ENCODE measurements around the gene BTN3A1. TPM values are rescaled to one million over a fixed set of nuclear protein-coding genes. Genes with fewer than 3 reads are reported as not detected.

The BTN3A1 gene
- total and polyA plus RNA-seq, 2 of the 8 experiments (the other 6 are each of a cell fraction or from before 2014, with no cell fraction given): 4.7 to 5.6 TPM

GRCh38 chr6:26447257-26447656, 45.2 kb downstream of the BTN3A1 start:
- TF ChIP-seq TAF1 (IDR thresholded peaks at IDR 0.05; ENCODE audit: low read depth, low read length) (no peak), SP2 (IDR thresholded peaks at IDR 0.05; ENCODE audit: low read length) (no peak), POU5F1 (IDR thresholded peaks at IDR 0.05; ENCODE audit: low read depth, low read length) (no peak), MAX (IDR thresholded peaks at IDR 0.05) (no peak), SUZ12 (IDR thresholded peaks at IDR 0.05; ENCODE audit: low read length) (no peak), TAF7 (optimal IDR thresholded peaks at IDR 0.05; ENCODE audit: borderline replicate concordance, low read depth, low read length) (no peak), USF2 (IDR thresholded peaks at IDR 0.05; ENCODE audit: low read length) (no peak), RXRA (IDR thresholded peaks at IDR 0.05; ENCODE audit: insufficient read depth, low read depth, low read length) (no peak), EP300 (IDR thresholded peaks at IDR 0.05; ENCODE audit: borderline replicate concordance in 1 of 2, low read depth in 2 of 2, low read length in 2 of 2) (no peak), CHD1 (IDR thresholded peaks at IDR 0.05; ENCODE audit: low read depth, low read length) (no peak), CBX8 (IDR thresholded peaks at IDR 0.05; ENCODE audit: borderline replicate concordance, low read depth, low read length) (no peak), GABPA (IDR thresholded peaks at IDR 0.05; ENCODE audit: borderline replicate concordance, insufficient read depth, low read length) (no peak), TBP (IDR thresholded peaks at IDR 0.05; ENCODE audit: low read depth, low read length) (no peak)
- no peak overlapping the region for H3K23ac ChIP-seq (ENCODE audit: insufficient read length)
- H4K8ac ChIP-seq (ENCODE audit: extremely low read depth, insufficient read depth, low read length): no peak overlapping the region
- no peaks in the 10 kb centered on the region for H3K9me3 ChIP-seq (ENCODE audit: insufficient read depth in 2 of 2, low read depth in 1 of 2, low read length in 1 of 2)
- no peaks in the 10 kb centered on the region for H3K79me1 ChIP-seq (ENCODE audit: low read depth, low read length)
- no peak overlapping the region for H3K27ac ChIP-seq (ENCODE audit: low read depth, low read length)
- no peak overlapping the region for H2BK5ac ChIP-seq (ENCODE audit: low read depth, low read length)
- no peak overlapping the region for H3K56ac ChIP-seq (replicated peaks; ENCODE audit: insufficient read length, low read depth, low read length)
- H3K4me3 ChIP-seq (ENCODE audit: extremely low read depth in 1 of 4, insufficient read depth in 2 of 4, low read depth in 3 of 4, low read length in 4 of 4): no peak overlapping the region
- H3K79me2 ChIP-seq (ENCODE audit: control insufficient read depth in 1 of 2, insufficient read depth in 2 of 2, low read length in 2 of 2): no peaks in the 10 kb centered on the region
- H4K91ac ChIP-seq (replicated peaks; ENCODE audit: insufficient read length, low read length): no peak overlapping the region
- no peak for FAIRE-seq
- no peak overlapping the region for H3K4ac ChIP-seq (replicated peaks; ENCODE audit: insufficient read length, low read depth, low read length)
- H3K14ac ChIP-seq (ENCODE audit: insufficient read length): no peak overlapping the region
- no peaks in the 10 kb centered on the region for H3K4me1 ChIP-seq (replicated peaks in 1 of 4; ENCODE audit: control insufficient read depth in 3 of 4, insufficient read depth in 4 of 4, low read length in 3 of 4)
- H2BK12ac ChIP-seq (ENCODE audit: low read depth, low read length): no peak overlapping the region
- no peak overlapping the region for H2AK5ac ChIP-seq (ENCODE audit: low read depth, low read length)
- no peak for DNase-seq (ENCODE audit: low read depth in 1 of 2, low spot score in 2 of 2)
- ChIA-PET POLR2A (ENCODE audit: partially characterized antibody) (no interaction called here), CTCF (ENCODE audit: partially characterized antibody) (interaction anchor here (1.0 to 1.4 kb wide), 2 partner anchors 9 to 70 kb away, joined by 3 read pairs; no protein-coding TSS in a partner anchor)
- no peaks in the 10 kb centered on the region for H3K23me2 ChIP-seq (ENCODE audit: low read depth, low read length)
- WGBS, 2 experiments (ENCODE audit: extremely low coverage in 1 of 2, insufficient coverage in 1 of 2, insufficient read length in 1 of 2, insufficient replicate concordance in 2 of 2, low coverage in 1 of 2, low lambda C conversion rate in 2 of 2, missing lambda C conversion rate in 1 of 2): 87% methylated on average over 5 of the region's 5 CpGs; no CpG with 5 or more reads in 1 of the 2 experiments
- H2BK120ac ChIP-seq (replicated peaks; ENCODE audit: low read depth, low read length): no peak overlapping the region
- H3K18ac ChIP-seq (ENCODE audit: extremely low read depth, low read length): no peak overlapping the region
- H2BK20ac ChIP-seq (ENCODE audit: low read length): no peak overlapping the region
- no peak overlapping the region for H2AFZ ChIP-seq (ENCODE audit: low read length)
- no peaks in the 10 kb centered on the region for H4K20me1 ChIP-seq (replicated peaks in 1 of 2; ENCODE audit: control insufficient read depth in 1 of 2, insufficient read depth in 2 of 2, low read length in 2 of 2)
- H2BK15ac ChIP-seq (ENCODE audit: low read length): no peak overlapping the region
- H3K9ac ChIP-seq (replicated peaks in 1 of 4; ENCODE audit: extremely low read depth in 1 of 4, low read depth in 3 of 4, low read length in 3 of 4): no peak overlapping the region
- no peaks in the 10 kb centered on the region for H3K27me3 ChIP-seq (replicated peaks in 1 of 4; ENCODE audit: control insufficient read depth in 3 of 4, extremely low read depth in 1 of 4, insufficient read depth in 3 of 4, low read length in 3 of 4)
- H3K36me3 ChIP-seq (ENCODE audit: control insufficient read depth in 2 of 4, insufficient read depth in 4 of 4, low read length in 3 of 4): no peaks in the 10 kb centered on the region
- H4K5ac ChIP-seq (ENCODE audit: insufficient read length, low read depth, low read length): no peak overlapping the region
- no peak overlapping the region for H3K4me2 ChIP-seq (ENCODE audit: insufficient read depth in 1 of 2, low read depth in 2 of 2, low read length in 2 of 2)

Data from H1 (cell line).